Measurements from ENCODE around the gene RPEL1.
"Not testable (repeated sequence)": the region's sequence is repeated elsewhere in the genome, so short reads cannot be mapped to it uniquely, and the experiment has no call there.

RPEL1 gene

DNA sequence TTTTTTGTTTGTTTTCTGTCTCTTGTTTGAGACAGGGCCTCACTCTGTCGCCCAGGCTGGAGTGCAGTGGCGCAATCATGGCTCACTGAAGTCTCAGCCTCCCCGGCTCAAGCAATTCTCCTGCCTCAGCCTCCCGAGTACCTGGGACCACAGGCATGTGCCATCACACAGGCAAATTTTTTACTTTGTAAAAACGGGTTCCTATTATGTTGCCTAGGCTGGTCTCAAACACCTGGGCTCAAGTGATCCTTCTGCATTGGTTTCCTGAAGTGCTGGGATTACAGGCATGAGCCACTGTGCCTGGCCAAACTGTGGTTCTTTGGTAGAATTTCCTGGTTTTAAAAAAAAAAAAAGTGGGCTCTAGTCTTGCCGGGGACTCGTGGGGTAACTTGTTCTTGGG, at the start of gene RPEL1:
TSS of gene RPEL1 (plus strand) at position 301 of the 400 bp plus-strand sequence. CDS start 110 bp downstream, outside the sequence.
- not testable (repeated sequence) for H3K4me3 ChIP-seq (replicated peaks; ENCODE audit: low read depth, low read length); DNase-seq (ENCODE audit: extremely low read depth, insufficient read length); H3K36me3 ChIP-seq (ENCODE audit: control insufficient read depth, insufficient read depth, low read length); H3K27me3 ChIP-seq (replicated peaks; ENCODE audit: control insufficient read depth, insufficient read depth, low read length)

DNA sequence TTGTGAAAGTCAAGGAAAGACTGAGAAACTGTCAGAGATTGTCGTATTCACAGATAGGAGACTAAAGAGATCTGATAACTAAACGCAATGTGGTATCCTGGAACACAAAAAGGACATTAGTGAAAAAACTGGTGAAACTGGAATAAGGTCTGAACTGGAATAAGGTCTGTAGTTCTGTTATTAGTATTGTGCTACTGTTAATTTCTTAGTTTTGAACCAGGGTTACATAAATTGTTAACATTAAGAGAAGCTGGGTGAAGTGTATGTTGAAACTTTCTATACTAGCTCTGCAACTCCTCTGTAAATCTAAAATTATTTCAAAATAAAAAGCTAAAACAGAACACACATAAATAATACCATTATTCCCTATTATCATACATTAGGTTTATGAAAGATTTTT, 49.2 kb upstream of the RPEL1 start:
- DNase-seq (ENCODE audit: extremely low read depth, insufficient read length) = no peak
- TF ChIP-seq, protein P1, sequence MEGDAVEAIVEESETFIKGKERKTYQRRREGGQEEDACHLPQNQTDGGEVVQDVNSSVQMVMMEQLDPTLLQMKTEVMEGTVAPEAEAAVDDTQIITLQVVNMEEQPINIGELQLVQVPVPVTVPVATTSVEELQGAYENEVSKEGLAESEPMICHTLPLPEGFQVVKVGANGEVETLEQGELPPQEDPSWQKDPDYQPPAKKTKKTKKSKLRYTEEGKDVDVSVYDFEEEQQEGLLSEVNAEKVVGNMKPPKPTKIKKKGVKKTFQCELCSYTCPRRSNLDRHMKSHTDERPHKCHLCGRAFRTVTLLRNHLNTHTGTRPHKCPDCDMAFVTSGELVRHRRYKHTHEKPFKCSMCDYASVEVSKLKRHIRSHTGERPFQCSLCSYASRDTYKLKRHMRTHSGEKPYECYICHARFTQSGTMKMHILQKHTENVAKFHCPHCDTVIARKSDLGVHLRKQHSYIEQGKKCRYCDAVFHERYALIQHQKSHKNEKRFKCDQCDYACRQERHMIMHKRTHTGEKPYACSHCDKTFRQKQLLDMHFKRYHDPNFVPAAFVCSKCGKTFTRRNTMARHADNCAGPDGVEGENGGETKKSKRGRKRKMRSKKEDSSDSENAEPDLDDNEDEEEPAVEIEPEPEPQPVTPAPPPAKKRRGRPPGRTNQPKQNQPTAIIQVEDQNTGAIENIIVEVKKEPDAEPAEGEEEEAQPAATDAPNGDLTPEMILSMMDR (IDR thresholded peaks at IDR 0.05; ENCODE audit: insufficient read depth, low read length, poor library complexity, severe bottlenecking) = no peak

DNA sequence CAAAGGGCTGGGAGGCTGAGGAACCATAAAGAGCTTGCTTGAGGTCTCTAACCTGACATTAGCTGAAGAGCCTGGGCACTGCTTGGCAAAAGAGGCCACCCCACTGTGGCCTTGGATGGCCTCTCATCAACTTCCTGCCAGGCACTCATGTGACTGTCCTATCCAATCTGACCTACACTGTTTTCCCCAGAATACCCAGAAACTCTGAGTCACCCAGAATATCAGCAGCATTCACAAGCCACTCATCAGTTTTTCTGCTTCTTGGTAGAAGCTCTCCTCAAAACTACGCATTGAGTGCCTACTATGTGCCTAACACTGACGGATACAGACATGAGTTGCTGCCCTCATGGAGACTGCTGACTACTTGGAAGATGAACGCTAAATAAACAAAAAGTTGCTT, 48.5 kb upstream of the RPEL1 start:
- TF ChIP-seq, protein P1 (IDR thresholded peaks at IDR 0.05; ENCODE audit: insufficient read depth, low read length, poor library complexity, severe bottlenecking) = no peak
- Histone ChIP-seq H3K36me3 (ENCODE audit: control insufficient read depth, insufficient read depth, low read length) (no peaks in the 10 kb centered on the region), H3K27me3 (replicated peaks; ENCODE audit: control insufficient read depth, insufficient read depth, low read length) (no peaks in the 10 kb centered on the region), H3K4me3 (replicated peaks; ENCODE audit: low read depth, low read length) (no peak overlapping the region)
- no peak for DNase-seq (ENCODE audit: extremely low read depth, insufficient read length)

More for the DNA sequence above, 49.2 kb upstream of the RPEL1 start:
- no peak overlapping the region for H3K4me3 ChIP-seq (replicated peaks; ENCODE audit: low read depth, low read length)
- H3K36me3 ChIP-seq (ENCODE audit: control insufficient read depth, insufficient read depth, low read length) = no peaks in the 10 kb centered on the region
- no peaks in the 10 kb centered on the region for H3K27me3 ChIP-seq (replicated peaks; ENCODE audit: control insufficient read depth, insufficient read depth, low read length)

DNA sequence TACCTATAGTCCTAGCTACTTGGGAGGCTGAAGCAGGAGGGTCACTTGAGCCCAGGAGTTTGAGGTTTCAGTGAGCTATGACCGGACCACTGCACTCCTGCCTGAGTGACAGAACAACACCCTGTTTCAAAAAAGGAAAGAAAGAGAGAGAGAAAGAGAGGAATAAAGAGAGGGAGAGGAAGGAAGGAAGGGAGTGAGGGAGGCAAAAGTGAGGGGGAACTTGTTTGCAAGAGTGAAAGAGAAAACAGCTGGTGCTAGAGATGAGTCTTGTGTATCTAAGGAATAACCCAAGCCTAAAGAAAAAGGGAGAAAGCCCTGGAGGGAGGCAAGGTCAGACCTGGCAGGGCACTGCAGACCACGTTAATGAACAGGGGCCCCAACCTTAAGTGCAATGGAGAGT, 47.8 kb upstream of the RPEL1 start:
- Histone ChIP-seq H3K36me3 (ENCODE audit: control insufficient read depth, insufficient read depth, low read length) (no peaks in the 10 kb centered on the region), H3K4me3 (replicated peaks; ENCODE audit: low read depth, low read length) (no peak overlapping the region), H3K27me3 (replicated peaks; ENCODE audit: control insufficient read depth, insufficient read depth, low read length) (no peaks in the 10 kb centered on the region)
- TF ChIP-seq, protein P1 (IDR thresholded peaks at IDR 0.05; ENCODE audit: insufficient read depth, low read length, poor library complexity, severe bottlenecking) = no peak
- no peak for DNase-seq (ENCODE audit: extremely low read depth, insufficient read length)

DNA sequence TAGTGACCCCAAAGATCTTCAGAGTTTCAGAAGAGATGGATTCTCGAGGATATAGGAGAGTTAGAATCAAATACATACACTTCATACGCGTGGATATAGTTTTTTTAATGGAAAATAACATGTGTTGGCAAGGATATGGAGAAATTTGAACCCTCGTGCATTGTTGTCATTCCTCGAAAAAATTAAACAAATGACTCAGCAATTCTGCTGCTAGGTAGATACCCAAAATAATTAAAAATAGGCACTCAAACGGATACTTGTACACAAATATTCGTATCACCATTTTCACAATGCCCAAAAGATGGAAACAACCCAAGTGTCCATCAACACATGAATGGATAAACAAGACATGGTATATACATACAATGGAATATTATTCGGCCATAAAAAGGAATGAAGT, 47.0 kb upstream of the RPEL1 start:
- H3K36me3 ChIP-seq (ENCODE audit: control insufficient read depth, insufficient read depth, low read length) = no peaks in the 10 kb centered on the region
- no peaks in the 10 kb centered on the region for H3K27me3 ChIP-seq (replicated peaks; ENCODE audit: control insufficient read depth, insufficient read depth, low read length)
- TF ChIP-seq, protein P1 (IDR thresholded peaks at IDR 0.05; ENCODE audit: insufficient read depth, low read length, poor library complexity, severe bottlenecking) = no peak
- H3K4me3 ChIP-seq (replicated peaks; ENCODE audit: low read depth, low read length) = no peak overlapping the region
- DNase-seq (ENCODE audit: extremely low read depth, insufficient read length) = no peak

DNA sequence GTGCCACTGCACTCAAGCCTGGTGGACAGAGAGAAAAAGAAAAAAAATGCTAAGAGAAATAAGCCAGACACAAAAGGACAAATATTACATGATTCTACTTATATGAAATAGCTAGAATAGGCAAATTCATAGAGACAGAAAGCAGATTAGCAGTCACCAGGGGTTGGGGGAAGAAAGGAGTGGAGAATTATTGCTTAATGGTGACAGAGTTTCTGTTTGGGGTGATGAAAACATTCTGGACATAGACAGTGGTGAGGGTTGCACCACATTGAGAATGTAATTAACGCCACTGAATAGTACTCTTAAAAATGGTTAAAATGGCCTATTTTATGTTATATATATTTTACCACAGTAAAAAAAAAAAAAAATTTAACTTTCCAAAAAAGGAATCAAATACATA, 46.2 kb upstream of the RPEL1 start:
- DNase-seq (ENCODE audit: extremely low read depth, insufficient read length) = no peak
- Histone ChIP-seq H3K4me3 (replicated peaks; ENCODE audit: low read depth, low read length) (no peak overlapping the region), H3K36me3 (ENCODE audit: control insufficient read depth, insufficient read depth, low read length) (no peaks in the 10 kb centered on the region), H3K27me3 (replicated peaks; ENCODE audit: control insufficient read depth, insufficient read depth, low read length) (no peaks in the 10 kb centered on the region)
- TF ChIP-seq, protein P1 (IDR thresholded peaks at IDR 0.05; ENCODE audit: insufficient read depth, low read length, poor library complexity, severe bottlenecking) = no peak
